Neural progenitor cell (in vitro differentiated cells): ENCODE data around the gene S100A10. TPM values are rescaled to one million over a fixed set of nuclear protein-coding genes. Genes with fewer than 3 reads are reported as not detected.

Experiments used
- DNase-seq: peaks from one replicate; pipeline ENCODE4 v3.0.0-alpha.2; 2016; ENCODE audit warnings: low spot score
- H2AFZ ChIP-seq: fragments of 200-600 bp; sonication (generic); replicated peaks from 2 replicates; pipeline ENCODE4 v1.6.1; 2016; ENCODE audit warnings: antibody characterized with exemption
- H3F3A ChIP-seq: fragments of 200-600 bp; sonication (generic); 2 replicates; pipeline ENCODE4 v1.6.1; 2016; ENCODE audit warnings: antibody characterized with exemption, low read depth
- H3K27ac ChIP-seq: fragments of 200-600 bp; sonication (generic); 2 replicates; pipeline ENCODE4 v1.5.1; 2016; ENCODE audit warnings: mild to moderate bottlenecking
- H3K27me3 ChIP-seq: fragments of 200-600 bp; sonication (generic); 2 replicates; pipeline ENCODE4 v1.6.1; 2016; ENCODE audit warnings: mild to moderate bottlenecking, moderate library complexity
- H3K36me3 ChIP-seq: fragments of 200-600 bp; sonication (generic); 2 replicates; pipeline ENCODE4 v1.5.1; 2016
- H3K4me1 ChIP-seq: fragments of 200-600 bp; sonication (generic); 2 replicates; pipeline ENCODE4 v1.6.1; 2016; ENCODE audit warnings: mixed run types
- H3K4me2 ChIP-seq: fragments of 200-600 bp; sonication (generic); 2 replicates; pipeline ENCODE4 v1.6.1; 2016
- H3K4me3 ChIP-seq: fragments of 200-600 bp; sonication (generic); 2 replicates; pipeline ENCODE4 v1.5.1; 2016
- H3K79me2 ChIP-seq: fragments of 200-600 bp; sonication (generic); 2 replicates; pipeline ENCODE4 v1.6.1; 2016; ENCODE audit warnings: low read depth
- H3K9ac ChIP-seq: fragments of 200-600 bp; sonication (generic); 2 replicates; pipeline ENCODE4 v1.6.1; 2016
- H3K9me3 ChIP-seq: fragments of 200-600 bp; sonication (generic); 2 replicates; pipeline ENCODE4 v1.5.1; 2016; ENCODE audit warnings: low read depth
- H4K20me1 ChIP-seq: fragments of 200-600 bp; sonication (generic); 2 replicates; pipeline ENCODE4 v1.6.1; 2016; ENCODE audit warnings: low read depth
- H3K27ac Mint-ChIP-seq: 3 replicates; pipeline ENCODE4 v1.8.0; 2021; ENCODE audit warnings: mixed read lengths
- H3K27me3 Mint-ChIP-seq: 2 replicates; pipeline ENCODE4 v1.8.0; 2022; ENCODE audit warnings: low read depth, mild to moderate bottlenecking, inconsistent platforms, moderate library complexity, mixed read lengths; ENCODE audit not compliant: insufficient read depth
- H3K36me3 Mint-ChIP-seq: 3 replicates; pipeline ENCODE4 v1.8.0; 2021; ENCODE audit warnings: mixed read lengths
- H3K4me1 Mint-ChIP-seq: 3 replicates; pipeline ENCODE4 v1.8.0; 2021; ENCODE audit warnings: mixed read lengths
- H3K4me3 Mint-ChIP-seq: 3 replicates; pipeline ENCODE4 v1.8.0; 2021; ENCODE audit warnings: mild to moderate bottlenecking, moderate library complexity, mixed read lengths
- H3K9me3 Mint-ChIP-seq: 3 replicates; pipeline ENCODE4 v1.8.0; 2020; ENCODE audit warnings: mixed read lengths
- EZH2 ChIP-seq: fragments of 200-600 bp; sonication (generic); IDR thresholded peaks from 2 replicates; pipeline ENCODE4 v1.6.1; 2017; ENCODE audit warnings: antibody characterized with exemption, mild to moderate bottlenecking, moderate library complexity
- EZH2phosphoT487 ChIP-seq: fragments of 200-600 bp; sonication (generic); IDR thresholded peaks from 2 replicates; pipeline ENCODE4 v1.6.1; 2017; ENCODE audit warnings: antibody characterized with exemption
- total RNA-seq: library from RNA; depleted of rRNA; stranded (reverse); fragments of >200 nt; gene quantifications from 2 replicates; pipeline ENCODE4 v1.2.3, GENCODE V29; 2015; ENCODE audit warnings: low replicate concordance
- TF ChIP-seq, protein P1 (sequence below): fragments of 200-600 bp; sonication (generic); IDR thresholded peaks from 2 replicates; pipeline ENCODE4 v1.5.1; 2017; ENCODE audit warnings: antibody characterized with exemption, mild to moderate bottlenecking

S100A10 gene
- total RNA-seq, 1 donor from 2014 or later = 0.54 TPM

DNA sequence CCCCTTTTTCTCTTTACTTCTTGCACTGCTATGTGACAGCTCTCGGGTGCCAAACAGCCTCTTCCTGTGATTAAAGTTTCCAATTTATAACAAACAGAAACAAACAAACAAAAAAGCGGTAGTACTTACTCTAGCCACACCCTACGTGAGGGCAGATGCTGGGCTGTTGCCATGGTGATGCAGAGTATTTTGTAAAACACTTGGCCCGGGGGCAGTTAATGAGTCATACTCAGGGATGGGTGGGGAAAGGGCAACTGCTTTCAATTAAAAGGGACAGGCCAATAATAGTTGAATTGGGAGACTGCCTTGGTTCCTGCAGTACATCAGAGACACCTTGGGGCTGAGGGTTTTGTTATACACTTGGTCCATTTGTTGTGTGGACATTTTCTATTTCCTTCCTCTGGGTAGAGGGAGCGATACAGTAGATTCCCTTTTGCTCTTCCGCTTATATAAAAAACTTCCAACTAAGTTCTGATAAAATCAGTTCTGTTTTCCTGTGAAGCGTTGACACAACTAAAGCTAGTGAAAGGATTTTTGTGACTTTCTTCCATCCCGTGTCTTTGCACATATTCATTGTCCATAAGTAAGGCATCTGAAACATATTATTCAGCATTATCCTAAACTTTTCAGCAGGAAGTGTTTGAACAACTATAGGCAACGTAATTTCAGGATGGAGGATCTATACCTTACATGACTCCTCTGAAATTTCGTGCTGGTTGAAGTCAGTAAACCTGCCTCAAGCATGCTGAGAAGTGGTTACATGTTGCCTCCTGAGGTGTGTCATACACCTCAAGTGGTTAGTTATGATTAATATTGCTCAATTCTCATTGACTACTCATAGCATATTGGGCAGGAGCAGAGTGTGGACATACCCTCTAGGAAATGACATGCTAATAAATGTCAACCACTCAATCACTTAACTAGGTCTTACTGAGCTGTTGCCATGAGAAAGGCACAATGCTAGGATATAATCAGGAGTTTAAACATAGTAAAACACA is 47.6 kb downstream of the S100A10 start:
- Histone ChIP-seq H3K9ac (no peak overlapping the region), H4K20me1 (no peaks in the 10 kb centered on the region), H3K4me2 (no peak overlapping the region), H2AFZ (no peak overlapping the region), H3K27me3 (no peaks in the 10 kb centered on the region), H3F3A (no peaks in the 10 kb centered on the region), H3K27ac (no peak overlapping the region), H3K4me3 (no peak overlapping the region), H3K9me3 (no peaks in the 10 kb centered on the region), H3K4me1 (no peaks in the 10 kb centered on the region), H3K79me2 (no peaks in the 10 kb centered on the region), H3K36me3 (no peaks in the 10 kb centered on the region)
- no peak for TF ChIP-seq EZH2phosphoT487
- TF ChIP-seq EZH2 = no peak
- TF ChIP-seq, protein P1, sequence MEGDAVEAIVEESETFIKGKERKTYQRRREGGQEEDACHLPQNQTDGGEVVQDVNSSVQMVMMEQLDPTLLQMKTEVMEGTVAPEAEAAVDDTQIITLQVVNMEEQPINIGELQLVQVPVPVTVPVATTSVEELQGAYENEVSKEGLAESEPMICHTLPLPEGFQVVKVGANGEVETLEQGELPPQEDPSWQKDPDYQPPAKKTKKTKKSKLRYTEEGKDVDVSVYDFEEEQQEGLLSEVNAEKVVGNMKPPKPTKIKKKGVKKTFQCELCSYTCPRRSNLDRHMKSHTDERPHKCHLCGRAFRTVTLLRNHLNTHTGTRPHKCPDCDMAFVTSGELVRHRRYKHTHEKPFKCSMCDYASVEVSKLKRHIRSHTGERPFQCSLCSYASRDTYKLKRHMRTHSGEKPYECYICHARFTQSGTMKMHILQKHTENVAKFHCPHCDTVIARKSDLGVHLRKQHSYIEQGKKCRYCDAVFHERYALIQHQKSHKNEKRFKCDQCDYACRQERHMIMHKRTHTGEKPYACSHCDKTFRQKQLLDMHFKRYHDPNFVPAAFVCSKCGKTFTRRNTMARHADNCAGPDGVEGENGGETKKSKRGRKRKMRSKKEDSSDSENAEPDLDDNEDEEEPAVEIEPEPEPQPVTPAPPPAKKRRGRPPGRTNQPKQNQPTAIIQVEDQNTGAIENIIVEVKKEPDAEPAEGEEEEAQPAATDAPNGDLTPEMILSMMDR = no peak
- H3K27ac Mint-ChIP-seq = no peak overlapping the region
- peaks cover 12% of the 10 kb centered on the region for H3K27me3 Mint-ChIP-seq
- H3K4me3 Mint-ChIP-seq = no peak overlapping the region
- H3K36me3 Mint-ChIP-seq = no peaks in the 10 kb centered on the region
- H3K9me3 Mint-ChIP-seq = no peaks in the 10 kb centered on the region
- DNase-seq = peak; percentile 16
- peaks cover 41% of the 10 kb centered on the region for H3K4me1 Mint-ChIP-seq

DNA sequence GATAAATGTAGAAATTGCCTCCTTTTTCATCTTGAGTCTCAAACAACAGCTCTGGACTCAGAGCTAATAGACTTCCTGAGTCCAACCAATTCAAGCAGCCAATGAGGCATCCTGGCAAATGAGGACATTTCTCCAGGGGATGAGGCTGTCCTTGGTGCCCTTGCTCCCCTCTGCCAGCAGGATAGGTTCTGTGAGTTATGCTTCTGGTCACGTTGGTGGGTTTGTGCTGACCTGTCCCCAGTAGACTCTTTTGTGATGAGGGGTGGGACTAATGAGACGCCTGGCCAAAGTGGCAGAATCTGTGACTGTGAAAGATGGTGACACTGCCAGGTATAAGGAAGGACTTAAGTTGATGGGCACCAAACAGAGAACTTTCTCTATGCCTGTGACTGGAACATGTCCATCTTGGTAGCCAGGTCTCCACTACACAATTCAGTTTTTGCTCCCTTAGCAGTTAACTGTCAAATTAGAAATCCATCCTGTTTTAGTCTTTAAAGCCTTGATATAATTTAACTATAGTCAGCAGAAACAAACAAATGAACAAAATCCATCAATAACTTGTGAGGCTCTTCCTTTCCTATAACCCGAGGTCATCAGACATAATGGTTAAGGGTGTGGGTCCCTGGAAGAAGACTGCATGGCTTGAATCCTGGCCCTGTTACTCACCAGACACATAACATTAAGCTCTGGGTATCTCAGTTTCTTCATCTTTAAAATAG is 48.6 kb downstream of the S100A10 start:
- Mint-ChIP-seq H3K4me3 (no peak overlapping the region), H3K36me3 (no peaks in the 10 kb centered on the region), H3K9me3 (no peaks in the 10 kb centered on the region), H3K4me1 (peaks cover 48% of the 10 kb centered on the region), H3K27ac (no peak overlapping the region), H3K27me3 (peaks cover 12% of the 10 kb centered on the region)
- H3K27ac ChIP-seq = no peak overlapping the region
- H3K4me3 ChIP-seq = no peak overlapping the region
- no peaks in the 10 kb centered on the region for H3K4me1 ChIP-seq
- no peak for DNase-seq
- H4K20me1 ChIP-seq = no peaks in the 10 kb centered on the region
- H3K27me3 ChIP-seq = no peaks in the 10 kb centered on the region
- H3K9ac ChIP-seq = no peak overlapping the region
- H3K79me2 ChIP-seq = no peaks in the 10 kb centered on the region
- H3K9me3 ChIP-seq = no peaks in the 10 kb centered on the region
- no peaks in the 10 kb centered on the region for H3K36me3 ChIP-seq
- no peak overlapping the region for H3K4me2 ChIP-seq
- no peak overlapping the region for H2AFZ ChIP-seq
- no peaks in the 10 kb centered on the region for H3F3A ChIP-seq
- TF ChIP-seq EZH2phosphoT487 (no peak), EZH2 (no peak)
- TF ChIP-seq, protein P1 = no peak

DNA sequence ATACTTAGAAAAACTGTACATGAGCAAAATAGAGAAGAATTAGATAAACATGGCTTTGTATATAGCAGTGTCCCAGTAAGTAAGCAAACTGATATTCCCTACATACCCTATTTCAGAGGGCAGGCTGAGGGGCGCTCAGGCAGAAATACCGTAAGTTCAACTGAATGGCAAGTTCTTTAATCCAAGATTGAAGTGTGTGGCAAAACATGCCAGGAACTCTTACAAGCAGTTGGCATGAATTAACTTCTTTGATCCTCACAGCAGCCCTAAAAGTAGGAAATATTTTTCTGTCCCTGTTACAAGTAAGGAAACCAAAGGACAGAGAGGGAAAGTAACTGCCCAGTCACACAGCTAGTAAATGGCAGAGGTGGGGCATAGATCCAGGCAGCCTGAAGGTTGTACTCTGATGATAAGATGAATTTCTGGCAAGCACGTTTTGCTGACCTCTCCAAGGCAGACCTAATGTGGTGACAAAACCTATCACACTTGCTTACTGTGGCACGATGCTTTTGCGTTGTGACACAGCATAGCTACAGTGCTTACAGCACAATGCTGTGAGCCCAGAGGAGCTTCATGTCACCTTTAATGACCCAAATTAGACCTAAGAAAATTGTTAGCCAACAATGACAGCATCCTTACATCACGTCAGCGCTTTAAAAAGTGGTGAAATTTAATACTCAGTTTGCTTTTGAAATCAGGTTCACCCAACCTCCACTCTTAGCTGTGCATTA is 49.4 kb downstream of the S100A10 start:
- Histone ChIP-seq H3K79me2 (no peaks in the 10 kb centered on the region), H3K27me3 (no peaks in the 10 kb centered on the region), H3F3A (no peaks in the 10 kb centered on the region), H3K4me1 (no peaks in the 10 kb centered on the region), H4K20me1 (no peaks in the 10 kb centered on the region), H3K4me3 (no peak overlapping the region), H2AFZ (no peak overlapping the region), H3K27ac (no peak overlapping the region), H3K4me2 (no peak overlapping the region), H3K9ac (no peak overlapping the region), H3K36me3 (no peaks in the 10 kb centered on the region), H3K9me3 (no peaks in the 10 kb centered on the region)
- DNase-seq = no peak
- Mint-ChIP-seq H3K36me3 (no peaks in the 10 kb centered on the region), H3K27ac (no peak overlapping the region), H3K4me3 (no peak overlapping the region), H3K4me1 (peaks cover 48% of the 10 kb centered on the region), H3K9me3 (no peaks in the 10 kb centered on the region), H3K27me3 (peaks cover 15% of the 10 kb centered on the region)
- TF ChIP-seq EZH2phosphoT487 (no peak), EZH2 (no peak)
- TF ChIP-seq, protein P1 = no peak
